Measurements from ENCODE around the gene RAB7A. TPM values are rescaled to one million over a fixed set of nuclear protein-coding genes. Genes with fewer than 3 reads are reported as not detected.

The RAB7A gene
- total RNA-seq, 1 donor, result 166 TPM

DNA sequence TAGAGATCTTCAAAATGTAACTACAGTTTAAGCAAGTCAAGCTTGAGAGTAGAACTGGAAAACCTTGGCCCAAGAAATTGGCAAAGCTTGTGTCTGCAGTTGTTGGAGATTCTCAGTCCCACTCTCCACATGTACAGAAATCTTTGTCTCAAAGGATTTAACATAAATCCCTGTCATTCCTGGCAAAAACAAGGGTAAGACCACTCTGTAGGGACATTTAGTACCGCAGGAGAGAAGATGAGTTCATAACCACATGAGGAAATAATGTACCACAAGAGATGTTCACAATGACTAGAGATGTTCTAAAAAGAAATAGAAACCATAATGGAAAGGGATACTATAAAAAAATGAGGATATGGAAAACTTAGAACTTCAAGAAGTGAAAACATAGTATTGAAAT is 73.7 kb downstream of the RAB7A start:
- DNase-seq (ENCODE audit: low read depth), result no peak
- no peak for TF ChIP-seq CTCF (IDR thresholded peaks at IDR 0.05; ENCODE audit: insufficient read depth, low read length)
- H3K4me3 ChIP-seq (ENCODE audit: low read depth, low read length), result no peak overlapping the region

DNA sequence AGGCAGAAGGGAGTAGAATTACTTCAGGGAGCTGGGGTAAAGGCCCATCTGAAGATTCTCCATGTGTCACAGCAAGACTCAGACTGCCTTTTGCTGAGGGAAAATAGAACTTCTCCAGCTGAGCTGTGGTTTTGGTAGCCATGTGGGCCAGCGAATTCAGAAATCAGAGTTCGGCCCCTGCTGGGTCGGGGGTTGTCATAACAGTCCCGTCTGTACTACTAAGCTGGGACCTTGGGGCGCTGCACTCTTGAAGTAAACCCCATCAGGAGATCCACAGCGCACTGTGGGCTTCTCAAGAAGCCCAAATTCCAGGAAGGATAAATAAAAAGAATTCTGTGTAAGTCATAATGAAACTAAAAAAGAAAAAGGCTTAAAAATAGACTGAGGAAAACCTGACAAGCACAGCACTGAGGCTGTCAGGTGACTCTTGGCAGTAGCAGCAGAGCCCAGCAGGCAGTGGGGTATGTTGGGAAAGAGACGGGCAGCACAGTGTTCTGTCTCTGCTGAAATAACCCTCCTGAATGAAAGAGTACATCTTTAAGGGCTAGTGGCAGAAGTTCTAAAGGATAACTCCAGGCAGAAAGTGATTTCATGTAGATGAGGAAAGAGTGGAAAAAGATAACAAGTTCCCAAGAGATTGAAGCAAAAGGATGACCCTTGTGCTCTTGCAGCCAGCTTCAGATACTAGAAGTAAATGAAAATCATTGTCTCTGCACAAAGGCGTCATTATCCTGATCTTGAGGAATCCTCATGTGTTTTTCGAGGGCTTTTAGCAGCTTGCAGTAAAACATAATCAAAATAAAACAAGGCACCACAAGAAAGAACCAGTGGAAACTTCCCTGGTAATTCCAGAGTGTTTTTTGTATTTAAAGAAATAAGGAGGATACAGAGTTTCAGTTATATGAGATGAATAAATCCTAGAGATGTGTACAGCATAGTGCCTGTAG is 74.5 kb downstream of the RAB7A start:
- no peak overlapping the region for H3K4me3 ChIP-seq (ENCODE audit: low read depth, low read length)
- DNase-seq (ENCODE audit: low read depth), result no peak
- no peak for TF ChIP-seq CTCF (IDR thresholded peaks at IDR 0.05; ENCODE audit: insufficient read depth, low read length)

DNA sequence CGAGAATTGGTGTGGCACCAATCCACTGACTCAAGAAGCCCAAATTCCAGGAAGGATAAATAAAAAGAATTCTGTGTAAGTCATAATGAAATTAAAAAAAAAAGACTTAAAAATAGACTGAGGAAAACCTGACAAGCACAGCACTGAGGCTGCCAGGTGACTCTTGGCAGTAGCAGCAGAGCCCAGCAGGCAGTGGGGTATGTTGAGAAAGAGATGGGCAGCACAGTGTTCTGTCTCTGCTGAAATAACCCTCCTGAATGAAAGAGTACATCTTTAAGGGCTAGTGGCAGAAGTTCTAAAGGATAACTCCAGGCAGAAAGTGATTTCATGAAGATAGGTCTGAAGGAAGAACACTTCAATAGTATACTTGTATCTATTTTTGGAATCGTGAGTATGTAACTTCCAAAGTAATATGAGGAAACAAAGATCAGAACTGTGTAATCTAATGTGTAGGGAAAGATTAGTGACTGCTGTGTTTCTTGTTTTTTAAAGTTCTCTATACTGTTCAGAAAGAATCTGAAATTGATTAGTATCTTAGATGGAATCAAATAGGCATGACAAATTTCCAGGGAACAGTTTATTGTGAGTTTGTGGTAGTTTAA is 75.9 kb downstream of the RAB7A start:
- DNase-seq (ENCODE audit: low read depth), result no peak
- no peak for TF ChIP-seq CTCF (IDR thresholded peaks at IDR 0.05; ENCODE audit: insufficient read depth, low read length)
- H3K4me3 ChIP-seq (ENCODE audit: low read depth, low read length), result no peak overlapping the region

DNA sequence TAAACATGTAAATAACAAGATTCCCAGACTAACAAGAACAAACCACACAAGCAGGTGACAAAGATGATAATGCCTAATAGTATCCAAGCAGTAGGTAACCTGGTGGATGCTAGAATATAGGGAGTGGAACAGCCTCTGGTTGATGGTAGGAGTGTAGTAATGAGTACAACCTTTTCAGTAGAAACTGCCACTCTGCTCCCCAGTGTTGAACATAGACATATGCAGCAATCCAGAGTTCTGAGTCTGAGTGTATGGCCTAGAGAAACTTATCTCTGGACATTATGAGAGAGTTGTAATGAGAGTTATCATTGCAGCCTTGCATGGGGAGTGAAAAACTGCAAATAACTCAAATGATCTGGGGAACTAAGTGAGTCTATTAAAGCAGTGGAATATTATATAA is 77.3 kb downstream of the RAB7A start:
- no peak for DNase-seq (ENCODE audit: low read depth)
- no peak for TF ChIP-seq CTCF (IDR thresholded peaks at IDR 0.05; ENCODE audit: insufficient read depth, low read length)
- no peak overlapping the region for H3K4me3 ChIP-seq (ENCODE audit: low read depth, low read length)

DNA sequence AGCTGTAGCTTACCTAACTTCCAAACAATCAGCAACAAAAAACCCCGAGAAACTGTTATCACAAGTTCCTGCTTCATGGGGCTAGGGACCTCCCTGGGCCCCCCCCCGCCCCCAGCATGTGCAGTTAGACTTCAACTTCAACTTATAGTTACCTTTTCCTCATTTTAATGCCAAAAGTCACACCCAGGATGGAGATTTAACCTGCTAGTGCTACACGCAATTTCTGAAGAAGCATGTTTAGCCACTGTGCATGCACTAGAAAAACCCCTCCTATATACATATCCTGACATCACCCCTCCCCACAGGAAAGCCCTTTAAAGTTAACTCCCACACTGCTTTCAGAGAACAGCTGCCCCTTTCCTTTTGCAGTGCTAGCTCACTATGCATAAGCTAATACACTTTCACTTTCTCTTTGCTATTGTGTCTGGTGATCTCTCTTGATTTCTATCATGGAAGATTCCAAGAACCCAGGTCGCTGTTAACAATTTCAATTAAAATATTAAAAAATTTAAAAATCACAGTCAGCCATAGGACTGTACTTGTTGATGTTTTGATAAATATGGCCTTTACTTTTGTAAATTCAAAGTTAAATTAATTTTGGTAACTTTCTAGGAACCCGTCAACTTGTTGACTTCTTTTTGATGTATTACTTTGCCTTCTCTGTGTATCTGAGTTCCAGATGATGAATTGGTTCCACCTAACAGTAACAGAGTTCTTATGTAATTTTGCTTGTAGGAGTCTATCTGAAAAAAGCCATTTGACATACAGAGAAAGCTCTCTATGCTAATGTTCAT is 78.2 kb downstream of the RAB7A start:
- peak; percentile 44 for DNase-seq (ENCODE audit: low read depth)
- TF ChIP-seq CTCF (IDR thresholded peaks at IDR 0.05; ENCODE audit: insufficient read depth, low read length), result no peak

GRCh38 chr3:128804811-128805155 is 78.8 kb downstream of the RAB7A start:
- no peak for DNase-seq (ENCODE audit: low read depth)

More for the DNA sequence above, 78.2 kb downstream of the RAB7A start:
- peak overlapping the region; percentile 32 for H3K4me3 ChIP-seq (ENCODE audit: low read depth, low read length)

More at GRCh38 chr3:128804811-128805155, 78.8 kb downstream of the RAB7A start:
- TF ChIP-seq CTCF (IDR thresholded peaks at IDR 0.05; ENCODE audit: insufficient read depth, low read length), result no peak
- H3K4me3 ChIP-seq (ENCODE audit: low read depth, low read length), result no peak overlapping the region

Measured in fibroblast of the aortic adventitia (primary cell).